Endothelial cell of umbilical vein (primary cell): ENCODE data around the gene SLC25A23. TPM values are rescaled to one million over a fixed set of nuclear protein-coding genes. Genes with fewer than 3 reads are reported as not detected.

Source experiments
- BruUV-seq: library from RNA; stranded (reverse); fragments of 400-500 nt; replicated peaks from 2 replicates; lab custom pipeline; 2021; lab: Mats Ljungman, UMichigan
- CTCF ChIA-PET: fragments of 300-600, 350-600 bp; sonication (Branson Sonifier 250); formaldehyde crosslinking; loops from one replicate; lab custom pipeline; 2021; ENCODE audit warnings: antibody characterized with exemption, inconsistent platforms; lab: Charles Lee
- POLR2A ChIA-PET: fragments of 300-600, 350-600 bp; sonication (Branson Sonifier 250); formaldehyde crosslinking; loops from one replicate; lab custom pipeline; 2021; ENCODE audit warnings: antibody characterized with exemption, inconsistent platforms; lab: Charles Lee
- DNase-seq: peaks from one replicate; pipeline ENCODE4 v3.0.0-alpha.2; 2011; ENCODE audit warnings: low read depth, low spot score
- FAIRE-seq: peaks from 2 replicates; lab custom pipeline; 2011; peaks lifted over from hg19 to GRCh38; lab: Jason Lieb, UNC
- H2AFZ ChIP-seq: 2 replicates; pipeline ENCODE4 v1.6.0; 2012; ENCODE audit warnings: low read depth, low read length, control low read depth, inconsistent platforms
- H3K27ac ChIP-seq: 2 replicates; pipeline ENCODE4 v1.5.1; 2011; ENCODE audit warnings: low read depth, mild to moderate bottlenecking, control low read depth, low read length, moderate library complexity; ENCODE audit not compliant: insufficient read depth
- H3K27me3 ChIP-seq, 2 experiments: 2 replicates each; pipeline versions ENCODE4 v1.6.0 to v1.6.1; 2011; ENCODE audit warnings: low read length in 2 of 2, mixed read lengths in 1 of 2; ENCODE audit not compliant: control insufficient read depth in 2 of 2, insufficient read depth in 2 of 2
- H3K36me3 ChIP-seq, 2 experiments: 2 replicates in 1 of 2; 3 replicates in 1 of 2; pipeline ENCODE4 v1.5.1; 2011; ENCODE audit warnings: low read length in 2 of 2, mild to moderate bottlenecking in 1 of 2, moderate library complexity in 1 of 2; ENCODE audit not compliant: control insufficient read depth in 2 of 2, insufficient read depth in 2 of 2; ENCODE audit errors: extremely low read depth in 1 of 2
- H3K4me1 ChIP-seq: 3 replicates; pipeline ENCODE4 v1.5.1; 2011; ENCODE audit warnings: mild to moderate bottlenecking, low read length; ENCODE audit not compliant: control insufficient read depth, insufficient read depth; ENCODE audit errors: extremely low read depth
- H3K4me2 ChIP-seq: 2 replicates; pipeline ENCODE4 v1.6.1; 2011; ENCODE audit warnings: low read length, control low read depth, mixed read lengths; ENCODE audit not compliant: insufficient read depth
- H3K4me3 ChIP-seq, 3 experiments: fragments of 200-600 bp in 1 of 3; sonication (generic), shearing (Covaris generic) in 1 of 3; replicated peaks in 1 of 3; 2 replicates each; pipeline ENCODE4 v1.5.1; 2011 to 2016; ENCODE audit warnings: control low read depth in 3 of 3, low read length in 3 of 3, mild to moderate bottlenecking in 2 of 3, inconsistent platforms in 1 of 3, low read depth in 1 of 3, moderate library complexity in 1 of 3; ENCODE audit not compliant: insufficient read depth in 1 of 3
- H3K79me2 ChIP-seq: 2 replicates; pipeline ENCODE4 v1.6.0; 2012; ENCODE audit warnings: low read length, inconsistent platforms; ENCODE audit not compliant: control insufficient read depth, insufficient read depth
- H3K9ac ChIP-seq: replicated peaks from 2 replicates; pipeline ENCODE3; 2011; ENCODE audit warnings: low read length, control low read depth; ENCODE audit not compliant: insufficient read depth; ENCODE audit errors: extremely low read depth
- H3K9me1 ChIP-seq: replicated peaks from 3 replicates; pipeline ENCODE4 v1.6.0; 2011; ENCODE audit warnings: mild to moderate bottlenecking, low read length; ENCODE audit not compliant: control insufficient read depth, insufficient read depth; ENCODE audit errors: extremely low read depth
- H3K9me3 ChIP-seq: replicated peaks from 2 replicates; pipeline ENCODE4 v1.5.1; 2012; ENCODE audit warnings: low read length, inconsistent platforms; ENCODE audit not compliant: control insufficient read depth, insufficient read depth
- H4K20me1 ChIP-seq: replicated peaks from 2 replicates; pipeline ENCODE3; 2011; ENCODE audit warnings: mild to moderate bottlenecking, low read length; ENCODE audit not compliant: control insufficient read depth, insufficient read depth; ENCODE audit errors: extremely low read depth
- CTCF ChIP-seq, 2 donors: IDR thresholded peaks; 1 replicate in 1 of 2; 2 replicates in 1 of 2; pipeline ENCODE4 v1.5.1; 2011; ENCODE audit warnings: low read length in 2 of 2, mild to moderate bottlenecking in 2 of 2, moderate library complexity in 2 of 2, control low read depth in 1 of 2, inconsistent platforms in 1 of 2, low read depth in 1 of 2; ENCODE audit not compliant: insufficient read depth in 1 of 2; ENCODE audit errors: extremely low read depth in 1 of 2
- EZH2 ChIP-seq: IDR thresholded peaks from 2 replicates; pipeline ENCODE4 v1.6.1; 2012; ENCODE audit warnings: borderline replicate concordance, low read depth, mild to moderate bottlenecking, moderate library complexity, low read length, inconsistent platforms; ENCODE audit not compliant: severe bottlenecking
- FOS ChIP-seq: IDR thresholded peaks from 2 replicates; pipeline ENCODE4 v1.6.1; 2011; ENCODE audit warnings: mild to moderate bottlenecking, low read length, moderate library complexity, borderline replicate concordance; ENCODE audit not compliant: insufficient read depth
- GATA2 ChIP-seq: IDR thresholded peaks from 2 replicates; pipeline ENCODE4 v1.7.0; 2011; ENCODE audit warnings: low read depth, mild to moderate bottlenecking, moderate library complexity, mixed read lengths, low read length; ENCODE audit not compliant: insufficient read length, insufficient read depth
- JUN ChIP-seq: IDR thresholded peaks from 2 replicates; pipeline ENCODE4 v1.6.1; 2011; ENCODE audit warnings: borderline replicate concordance, low read depth; ENCODE audit not compliant: insufficient read length, insufficient read depth
- MAX ChIP-seq: IDR thresholded peaks from 2 replicates; pipeline ENCODE4 v1.6.1; 2011; ENCODE audit not compliant: insufficient read depth, insufficient read length
- MYC ChIP-seq: IDR thresholded peaks from one replicate; pipeline ENCODE4 v1.6.1; 2011; ENCODE audit warnings: mild to moderate bottlenecking, low read depth, low read length
- POLR2A ChIP-seq: IDR thresholded peaks from 2 replicates; pipeline ENCODE4 v1.6.1; 2012; ENCODE audit warnings: low read depth, mild to moderate bottlenecking, control low read depth, low read length
- POLR2AphosphoS5 ChIP-seq: IDR thresholded peaks from 2 replicates; pipeline ENCODE4 v1.6.1; 2012; ENCODE audit warnings: low read depth, mild to moderate bottlenecking, control low read depth, low read length, moderate library complexity; ENCODE audit not compliant: insufficient read depth
- dilution Hi-C: fragments of 300-500 bp; cut with MboI; formaldehyde crosslinking; loops from one replicate; pipeline ENCODE4 v1.15.0; 2019; ENCODE audit warnings: low sequenced_read_pairs; ENCODE audit not compliant: extremely low pct_ligation_motif_present
- intact Hi-C: fragments of 100-400 bp; cut with micrococcal nuclease; formaldehyde crosslinking; loops from one replicate; pipeline ENCODE4 v1.10.0; 2022
- polyA plus RNA-seq, 4 experiments: library from polyadenylated mRNA; depleted of rRNA in 3 of 4; stranded (reverse) in 3 of 4; unstranded in 1 of 4; fragments of >200 nt; gene quantifications; 2 replicates each; pipeline versions ENCODE4 v1.2.1 to v1.2.3, GENCODE V29; 2011 to 2012; ENCODE audit warnings: missing spikeins in 1 of 4
- total RNA-seq: library from RNA; stranded (reverse); gene quantifications from 2 replicates; pipeline ENCODE4 v1.2.3, GENCODE V29; 2021

The SLC25A23 gene
- total and polyA plus RNA-seq, 2 donors (not counting 3 experiments of a cell fraction or from before 2014, with no cell fraction given): 12.8 to 33.5 TPM

- Histone ChIP-seq H3K4me2 (no peak overlapping the region), H3K9me1 (no peaks in the 10 kb centered on the region), H3K27me3 (no peaks in the 10 kb centered on the region), H3K9ac (no peak overlapping the region), H3K4me1 (no peaks in the 10 kb centered on the region), H3K27ac (no peak overlapping the region), H3K4me3 (no peak overlapping the region), H2AFZ (no peak overlapping the region), H3K36me3 (no peaks in the 10 kb centered on the region), H3K79me2 (no peaks in the 10 kb centered on the region), H4K20me1 (no peaks in the 10 kb centered on the region), H3K9me3 (no peaks in the 10 kb centered on the region)
- TF ChIP-seq CTCF (IDR thresholded peaks at IDR 0.05; ENCODE audit: extremely low read depth in 1 of 2, insufficient read depth in 1 of 2, low read depth in 1 of 2, low read length in 2 of 2) (no peak), MYC (no peak), MAX (no peak), EZH2 (no peak), GATA2 (no peak)
- no peak for DNase-seq
- ChIA-PET CTCF (no interaction called here), POLR2A (no interaction called here)
- dilution Hi-C loops (no loop called here), intact Hi-C loops (no loop called here)
- no TSS peak for BruUV-seq
- FAIRE-seq: no peak
These were observed 13.1 kb downstream of the SLC25A23 start for GRCh38 chr19:6446452-6446851.

- H3K9me3 ChIP-seq: no peaks in the 10 kb centered on the region
- dilution Hi-C loops: no loop called here
- no peaks in the 10 kb centered on the region for H4K20me1 ChIP-seq
- POLR2A ChIA-PET: no interaction called here
- no peaks in the 10 kb centered on the region for H3K36me3 ChIP-seq
- no peak overlapping the region for H3K4me3 ChIP-seq
- no peaks in the 10 kb centered on the region for H3K9me1 ChIP-seq
- no peak overlapping the region for H3K9ac ChIP-seq
- no peaks in the 10 kb centered on the region for H3K27me3 ChIP-seq
- BruUV-seq: no TSS peak
- H3K4me1 ChIP-seq: no peaks in the 10 kb centered on the region
- H3K4me2 ChIP-seq: no peak overlapping the region
- TF ChIP-seq MYC (no peak), MAX (no peak), FOS (no peak), JUN (no peak), CTCF (IDR thresholded peaks at IDR 0.05; ENCODE audit: extremely low read depth in 1 of 2, insufficient read depth in 1 of 2, low read depth in 1 of 2, low read length in 2 of 2) (no peak), EZH2 (no peak), GATA2 (no peak), POLR2AphosphoS5 (no peak), POLR2A (no peak)
- H2AFZ ChIP-seq: no peak overlapping the region
- no peak for DNase-seq
- CTCF ChIA-PET: no interaction called here
- intact Hi-C loops: no loop called here
- FAIRE-seq: no peak
- no peaks in the 10 kb centered on the region for H3K79me2 ChIP-seq
- H3K27ac ChIP-seq: no peak overlapping the region
These were observed 15.6 kb downstream of the SLC25A23 start for GRCh38 chr19:6443986-6444385.
